WERI-Rb-1 (cell line): ENCODE results near the gene ARID1B.

Source experiments
- DNase-seq: peaks from one replicate; pipeline ENCODE4 v3.0.0-alpha.2; 2020
- H3K27ac ChIP-seq: fragments of 250-450 bp; sonication (Bioruptor Pico); 2 replicates; pipeline ENCODE4 v1.5.1; 2020; ENCODE audit warnings: mild to moderate bottlenecking, moderate library complexity
- H3K27me3 ChIP-seq: fragments of 250-450 bp; sonication (Bioruptor Pico); 2 replicates; pipeline ENCODE4 v1.5.1; 2021; ENCODE audit warnings: mild to moderate bottlenecking, low read depth, moderate library complexity; ENCODE audit not compliant: insufficient read depth, severe bottlenecking
- H3K36me3 ChIP-seq: fragments of 250-450 bp; sonication (Bioruptor Pico); 2 replicates; pipeline ENCODE4 v1.5.1; 2020; ENCODE audit warnings: mild to moderate bottlenecking, moderate library complexity
- H3K4me3 ChIP-seq: 2 replicates; pipeline ENCODE4 v1.5.1; 2011; ENCODE audit warnings: low read depth, mild to moderate bottlenecking, control low read depth, low read length
- H3K9me3 ChIP-seq: fragments of 250-450 bp; sonication (Bioruptor Pico); 2 replicates; pipeline ENCODE4 v1.5.1; 2021; ENCODE audit warnings: mild to moderate bottlenecking, moderate library complexity; ENCODE audit not compliant: severe bottlenecking
- TF ChIP-seq, protein P1 (sequence below): IDR thresholded peaks from 2 replicates; pipeline ENCODE4 v1.5.1; 2011; ENCODE audit warnings: low read depth, mild to moderate bottlenecking, control low read depth, inconsistent platforms, low read length

Gene ARID1B

DNA sequence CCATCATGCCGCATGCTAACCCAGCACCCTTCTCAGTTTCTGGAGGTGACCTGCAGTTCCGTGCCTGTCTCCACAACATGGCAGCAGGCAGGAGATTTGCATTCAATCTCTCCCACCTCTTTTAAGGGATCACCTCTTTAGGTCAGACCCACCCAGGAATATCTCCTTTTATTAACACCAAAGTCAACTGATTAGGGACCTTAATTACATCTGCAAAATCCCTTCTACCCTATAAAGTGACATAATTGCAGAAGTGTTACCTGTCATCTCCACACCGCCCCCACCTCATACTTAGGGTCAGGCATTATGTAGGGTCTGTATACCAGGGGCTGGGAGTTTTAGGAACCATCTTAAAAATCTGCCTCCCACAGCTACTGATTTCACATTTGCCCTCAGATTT lies 278.7 kb downstream of the ARID1B start:
- no peaks in the 10 kb centered on the region for H3K9me3 ChIP-seq
- TF ChIP-seq, protein P1, sequence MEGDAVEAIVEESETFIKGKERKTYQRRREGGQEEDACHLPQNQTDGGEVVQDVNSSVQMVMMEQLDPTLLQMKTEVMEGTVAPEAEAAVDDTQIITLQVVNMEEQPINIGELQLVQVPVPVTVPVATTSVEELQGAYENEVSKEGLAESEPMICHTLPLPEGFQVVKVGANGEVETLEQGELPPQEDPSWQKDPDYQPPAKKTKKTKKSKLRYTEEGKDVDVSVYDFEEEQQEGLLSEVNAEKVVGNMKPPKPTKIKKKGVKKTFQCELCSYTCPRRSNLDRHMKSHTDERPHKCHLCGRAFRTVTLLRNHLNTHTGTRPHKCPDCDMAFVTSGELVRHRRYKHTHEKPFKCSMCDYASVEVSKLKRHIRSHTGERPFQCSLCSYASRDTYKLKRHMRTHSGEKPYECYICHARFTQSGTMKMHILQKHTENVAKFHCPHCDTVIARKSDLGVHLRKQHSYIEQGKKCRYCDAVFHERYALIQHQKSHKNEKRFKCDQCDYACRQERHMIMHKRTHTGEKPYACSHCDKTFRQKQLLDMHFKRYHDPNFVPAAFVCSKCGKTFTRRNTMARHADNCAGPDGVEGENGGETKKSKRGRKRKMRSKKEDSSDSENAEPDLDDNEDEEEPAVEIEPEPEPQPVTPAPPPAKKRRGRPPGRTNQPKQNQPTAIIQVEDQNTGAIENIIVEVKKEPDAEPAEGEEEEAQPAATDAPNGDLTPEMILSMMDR: no peak
- no peaks in the 10 kb centered on the region for H3K27me3 ChIP-seq
- no peak for DNase-seq
- no peak overlapping the region for H3K27ac ChIP-seq
- H3K4me3 ChIP-seq: no peak overlapping the region
- no peaks in the 10 kb centered on the region for H3K36me3 ChIP-seq

DNA sequence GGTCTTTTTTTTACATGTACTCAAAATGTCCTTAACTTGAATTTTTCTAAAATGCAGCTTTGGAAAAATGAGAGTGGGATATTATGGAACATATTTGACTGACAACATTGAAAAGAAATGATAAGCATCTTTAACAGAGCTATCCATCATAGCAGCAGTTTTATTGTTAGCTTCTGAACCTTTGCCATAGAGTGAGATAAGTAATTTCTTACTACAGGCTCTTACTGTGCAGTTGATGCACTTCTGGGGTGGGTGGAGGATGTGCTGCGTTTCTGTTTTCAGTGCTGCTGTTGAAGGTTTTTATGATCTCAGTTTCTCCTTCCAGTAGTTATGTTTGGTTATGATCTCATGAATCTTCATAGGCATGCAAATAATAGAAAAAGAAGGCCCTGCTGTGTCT lies 279.1 kb downstream of the ARID1B start:
- no peaks in the 10 kb centered on the region for H3K27me3 ChIP-seq
- H3K27ac ChIP-seq: no peak overlapping the region
- TF ChIP-seq, protein P1: no peak
- no peak overlapping the region for H3K4me3 ChIP-seq
- no peak for DNase-seq
- H3K36me3 ChIP-seq: no peaks in the 10 kb centered on the region
- no peaks in the 10 kb centered on the region for H3K9me3 ChIP-seq

DNA sequence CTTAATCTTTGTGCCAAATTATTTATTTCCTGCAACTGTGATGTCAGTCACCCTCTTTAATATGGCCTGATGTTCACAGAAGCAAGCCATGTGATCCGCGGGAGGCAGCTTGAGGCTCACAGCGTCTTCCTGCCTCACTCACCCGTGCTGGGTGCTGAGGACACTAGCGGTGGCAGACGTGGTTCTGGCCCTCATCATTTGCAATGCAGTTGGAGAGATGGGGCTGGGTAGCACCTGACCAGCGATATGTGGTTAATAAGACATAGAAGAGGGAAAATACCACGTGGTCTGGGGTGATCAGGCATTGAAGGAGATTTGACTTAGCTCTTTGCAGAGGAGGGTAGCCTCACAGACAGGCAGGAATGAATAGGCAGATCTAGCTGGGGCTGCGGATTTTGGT lies 281.4 kb downstream of the ARID1B start:
- no peaks in the 10 kb centered on the region for H3K27me3 ChIP-seq
- H3K9me3 ChIP-seq: no peaks in the 10 kb centered on the region
- no peak overlapping the region for H3K27ac ChIP-seq
- TF ChIP-seq, protein P1: no peak
- H3K36me3 ChIP-seq: no peaks in the 10 kb centered on the region
- no peak for DNase-seq
- no peak overlapping the region for H3K4me3 ChIP-seq

DNA sequence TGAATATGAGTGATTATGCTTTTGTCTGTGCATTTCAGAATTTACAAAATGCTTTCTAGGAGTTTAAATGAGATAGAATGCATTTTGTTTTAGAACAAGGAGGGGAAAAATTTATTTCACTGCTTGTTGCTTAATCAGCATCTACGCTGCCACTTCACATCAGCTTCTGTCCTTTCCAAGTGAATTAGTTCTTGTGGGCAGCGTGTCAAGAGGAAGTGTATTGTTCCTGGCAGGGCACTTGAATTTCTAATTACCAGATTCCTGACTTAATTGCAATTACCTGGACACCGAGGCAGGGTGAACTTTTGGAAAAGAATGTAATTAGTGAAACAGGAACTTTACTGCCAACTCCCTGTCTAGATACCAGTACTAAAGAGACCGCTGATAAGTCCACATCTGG lies 282.6 kb downstream of the ARID1B start:
- Histone ChIP-seq H3K4me3 (no peak overlapping the region), H3K27me3 (no peaks in the 10 kb centered on the region), H3K36me3 (peaks cover 4% of the 10 kb centered on the region; the same call in 1 of the 2 replicates), H3K27ac (no peak overlapping the region), H3K9me3 (no peaks in the 10 kb centered on the region)
- TF ChIP-seq, protein P1: no peak
- DNase-seq: no peak

DNA sequence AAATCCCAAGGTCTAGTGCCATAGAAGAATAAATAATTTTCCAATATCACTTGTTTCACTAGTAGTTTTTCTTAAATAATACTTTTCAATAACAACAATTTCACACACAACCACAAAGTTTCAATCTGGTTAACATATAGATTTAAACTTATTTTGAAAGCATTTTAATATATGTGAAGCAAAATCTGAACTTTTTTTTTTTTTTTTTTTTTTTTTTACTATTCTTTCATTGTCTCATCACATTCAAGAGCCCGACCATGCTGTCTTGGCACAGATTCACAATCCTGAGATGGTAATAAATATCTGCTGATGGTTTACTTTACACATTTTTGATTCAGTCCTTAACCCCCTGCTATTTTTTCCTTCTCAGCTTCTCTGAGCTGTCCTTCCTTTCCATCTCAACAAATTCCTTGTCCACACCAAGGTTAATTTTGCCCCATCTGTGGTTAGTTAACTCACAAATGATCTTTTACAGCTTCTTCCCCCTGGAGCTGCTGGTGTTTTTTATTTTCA lies 283.3 kb downstream of the ARID1B start:
- Histone ChIP-seq H3K27ac (no peak overlapping the region), H3K27me3 (no peaks in the 10 kb centered on the region), H3K36me3 (peaks cover 5% of the 10 kb centered on the region; the same call in 1 of the 2 replicates), H3K9me3 (no peaks in the 10 kb centered on the region), H3K4me3 (no peak overlapping the region)
- DNase-seq: no peak
- TF ChIP-seq, protein P1: no peak
